GM21786 (cell line): Measurements from ENCODE around the gene ZNF614.
"Not testable (repeated sequence)": the region's sequence is repeated elsewhere in the genome, so short reads cannot be mapped to it uniquely, and the experiment has no call there.

Source experiments
- ATAC-seq: cut with Tn5 transposase; IDR thresholded peaks from one replicate; pipeline ENCODE4 v1.9.1; 2021; ENCODE audit not compliant: unreplicated experiment

ZNF614 gene

GRCh38 chr19:51993422-51993821, 34.8 kb downstream of the ZNF614 start:
- no peak for ATAC-seq

DNA sequence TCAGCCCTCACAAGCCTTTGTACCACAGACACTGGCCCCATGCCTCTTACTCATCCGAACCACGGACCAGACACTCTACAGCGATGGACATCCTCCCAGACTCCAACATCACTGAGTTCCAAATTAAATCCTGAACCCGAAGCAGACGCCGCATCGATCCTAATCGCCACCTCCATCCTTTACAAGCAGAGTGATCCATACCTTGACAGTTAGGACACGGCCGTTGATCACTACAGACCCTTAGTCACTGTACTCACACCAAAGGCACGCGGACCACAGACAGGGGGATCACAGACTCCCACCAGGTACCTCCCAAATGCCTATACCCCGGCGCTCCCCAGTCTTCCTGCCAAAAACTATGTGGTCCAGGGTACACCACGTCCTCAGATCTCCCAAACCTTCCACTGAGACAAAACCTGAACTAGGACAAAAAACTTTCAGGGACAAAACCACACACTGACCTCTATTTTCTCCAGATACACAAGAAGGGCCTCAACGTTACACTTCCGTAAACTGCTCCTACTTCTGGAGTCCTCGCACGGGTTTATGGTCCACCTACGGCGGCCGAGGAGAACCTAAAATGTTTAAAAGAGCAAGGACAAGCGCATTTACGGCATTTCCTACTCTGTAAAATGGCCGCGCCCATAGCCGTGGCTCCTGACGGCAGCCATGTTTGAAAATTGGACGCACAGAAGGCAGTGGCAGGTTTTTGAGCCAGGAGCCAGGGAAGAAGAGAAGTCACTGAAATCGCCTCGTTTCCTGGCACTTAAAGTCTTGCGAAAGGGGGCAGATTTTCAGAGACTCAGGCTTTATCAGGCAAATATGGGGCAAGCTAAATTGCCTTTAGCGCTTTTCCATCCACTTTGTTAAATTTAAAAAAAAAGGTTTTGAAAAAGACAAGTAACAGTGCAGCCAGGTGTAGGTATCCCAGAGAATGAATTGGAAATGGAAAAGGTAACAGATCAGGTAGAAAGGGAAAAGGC, 41.6 kb downstream of the ZNF614 start, which contains the start of gene ZNF350:
Gene ZNF350, minus strand, starts transcription at position 532 of the 983 bp plus-strand sequence. CDS start 12,480 bp downstream, outside the sequence.
- peak; percentile 79 for ATAC-seq

DNA sequence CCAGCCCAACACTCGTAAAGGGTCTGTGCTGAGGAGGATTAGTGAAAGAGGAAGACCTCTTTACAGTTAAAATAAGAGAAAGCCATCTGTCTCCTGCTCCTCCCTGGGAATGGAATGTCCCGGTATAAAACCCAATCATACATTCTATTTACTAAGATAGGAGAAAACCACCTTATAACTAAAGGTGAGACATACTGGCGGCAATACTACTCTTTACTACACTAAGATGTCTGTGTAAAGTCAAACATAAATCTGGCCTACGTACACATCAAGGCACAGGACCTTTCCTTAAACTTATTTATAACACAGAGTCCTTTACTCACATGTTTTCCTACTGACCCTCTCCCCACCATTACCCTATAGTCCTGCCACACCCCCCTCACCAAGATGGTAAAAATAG, 44.8 kb downstream of the ZNF614 start:
- no peak for ATAC-seq

- not testable (repeated sequence) for ATAC-seq
Measured at GRCh38 chr19:51980926-51981325, 47.3 kb downstream of the ZNF614 start.

GRCh38 chr19:51980116-51980736, 48.0 kb downstream of the ZNF614 start:
- ATAC-seq, result no peak

- no peak for ATAC-seq
Measured at GRCh38 chr19:51978882-51979281, 49.3 kb downstream of the ZNF614 start.

GRCh38 chr19:51977346-51977745, 50.8 kb downstream of the ZNF614 start:
- no peak for ATAC-seq

- no peak for ATAC-seq
Measured at GRCh38 chr19:51976852-51977251, 51.3 kb downstream of the ZNF614 start.

GRCh38 chr19:51975787-51976186, 52.4 kb downstream of the ZNF614 start:
- ATAC-seq, result not testable (repeated sequence)

GRCh38 chr19:51971624-51972023, 56.6 kb downstream of the ZNF614 start:
- ATAC-seq, result no peak

- ATAC-seq, result no peak
Measured at GRCh38 chr19:51970718-51971117, 57.5 kb downstream of the ZNF614 start.

DNA sequence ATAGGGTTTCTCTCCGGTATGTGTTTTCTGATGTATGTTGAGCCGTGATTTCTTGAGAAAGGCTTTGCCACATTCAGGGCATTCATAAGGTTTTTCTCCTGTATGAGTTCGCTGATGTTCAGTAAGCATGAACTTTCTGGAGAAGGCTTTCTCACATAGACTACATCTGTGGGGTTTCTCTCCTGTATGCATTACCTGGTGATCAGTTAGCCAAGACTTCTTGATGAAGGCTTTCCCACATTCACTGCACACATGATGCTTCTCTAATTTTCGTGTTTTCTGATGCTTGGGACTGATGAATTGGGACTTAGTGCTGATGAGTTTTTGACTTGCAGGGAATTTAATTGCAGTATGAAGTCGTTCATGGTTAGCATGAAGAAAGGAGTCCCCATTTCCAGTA, 62.6 kb downstream of the ZNF614 start:
- ATAC-seq, result no peak
